Measurements from ENCODE around the gene DYDC1.

DNA sequence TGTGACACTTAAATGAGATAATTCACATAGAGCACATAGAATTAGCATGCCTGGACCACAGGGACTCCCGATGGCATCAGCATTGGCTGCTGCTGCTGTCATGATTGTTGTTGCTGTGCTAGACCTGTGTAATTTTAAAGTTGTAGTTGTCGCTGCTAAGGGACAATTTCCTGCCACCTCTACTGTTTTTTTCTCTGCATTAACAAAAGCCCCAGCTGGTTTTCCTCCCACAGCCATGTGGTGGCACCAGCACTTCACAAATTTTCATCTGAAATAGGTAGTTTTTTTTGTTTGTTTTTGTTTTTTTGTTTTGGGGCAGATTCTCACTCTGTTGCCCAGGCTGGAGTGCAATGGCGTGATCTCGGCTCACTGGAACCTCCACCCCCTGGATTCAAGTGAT is 26.4 kb upstream of the DYDC1 start:
- TF ChIP-seq ZNF772 (CRISPR knock-in tag; IDR thresholded peaks at IDR 0.05) = no peak
- no peak for TF ChIP-seq YY1 (IDR thresholded peaks at IDR 0.05; ENCODE audit: insufficient read depth, insufficient replicate concordance, low read depth, low read length)
- no peak for TF ChIP-seq ZBTB8A (CRISPR knock-in tag; IDR thresholded peaks at IDR 0.05; ENCODE audit: borderline replicate concordance, low read depth)
- no peak for TF ChIP-seq SUZ12 (IDR thresholded peaks at IDR 0.05; ENCODE audit: low read depth, low read length)
- no peak for TF ChIP-seq NFE2L2 (IDR thresholded peaks at IDR 0.05; ENCODE audit: low read length)
- no peak for TF ChIP-seq ZNF251 (CRISPR knock-in tag; IDR thresholded peaks at IDR 0.05)
- TF ChIP-seq RFXAP (CRISPR knock-in tag; IDR thresholded peaks at IDR 0.05; ENCODE audit: borderline replicate concordance) = no peak
- TF ChIP-seq, protein P1, sequence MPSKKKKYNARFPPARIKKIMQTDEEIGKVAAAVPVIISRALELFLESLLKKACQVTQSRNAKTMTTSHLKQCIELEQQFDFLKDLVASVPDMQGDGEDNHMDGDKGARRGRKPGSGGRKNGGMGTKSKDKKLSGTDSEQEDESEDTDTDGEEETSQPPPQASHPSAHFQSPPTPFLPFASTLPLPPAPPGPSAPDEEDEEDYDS (CRISPR knock-in tag; IDR thresholded peaks at IDR 0.05) = no peak
- TF ChIP-seq ZNF17 (CRISPR knock-in tag; IDR thresholded peaks at IDR 0.05) = no peak
- no peak for TF ChIP-seq SP1 (IDR thresholded peaks at IDR 0.05)
- no peak for TF ChIP-seq SP1 (CRISPR knock-in tag; IDR thresholded peaks at IDR 0.05)
- no peak for TF ChIP-seq CEBPB (IDR thresholded peaks at IDR 0.05; ENCODE audit: borderline replicate concordance, low read depth, low read length)

Measured in HepG2 (cell line).